HG03135 (cell line): ENCODE measurements around the gene ACP2.
A peak's percentile ranks its signal among the peaks of the same experiment; 100 is the strongest.

Experiments
- ATAC-seq: cut with Tn5 transposase; IDR thresholded peaks from one replicate; pipeline ENCODE4 v1.9.1; 2021; ENCODE audit warnings: mild to moderate bottlenecking, moderate library complexity; ENCODE audit not compliant: unreplicated experiment

Gene ACP2

DNA sequence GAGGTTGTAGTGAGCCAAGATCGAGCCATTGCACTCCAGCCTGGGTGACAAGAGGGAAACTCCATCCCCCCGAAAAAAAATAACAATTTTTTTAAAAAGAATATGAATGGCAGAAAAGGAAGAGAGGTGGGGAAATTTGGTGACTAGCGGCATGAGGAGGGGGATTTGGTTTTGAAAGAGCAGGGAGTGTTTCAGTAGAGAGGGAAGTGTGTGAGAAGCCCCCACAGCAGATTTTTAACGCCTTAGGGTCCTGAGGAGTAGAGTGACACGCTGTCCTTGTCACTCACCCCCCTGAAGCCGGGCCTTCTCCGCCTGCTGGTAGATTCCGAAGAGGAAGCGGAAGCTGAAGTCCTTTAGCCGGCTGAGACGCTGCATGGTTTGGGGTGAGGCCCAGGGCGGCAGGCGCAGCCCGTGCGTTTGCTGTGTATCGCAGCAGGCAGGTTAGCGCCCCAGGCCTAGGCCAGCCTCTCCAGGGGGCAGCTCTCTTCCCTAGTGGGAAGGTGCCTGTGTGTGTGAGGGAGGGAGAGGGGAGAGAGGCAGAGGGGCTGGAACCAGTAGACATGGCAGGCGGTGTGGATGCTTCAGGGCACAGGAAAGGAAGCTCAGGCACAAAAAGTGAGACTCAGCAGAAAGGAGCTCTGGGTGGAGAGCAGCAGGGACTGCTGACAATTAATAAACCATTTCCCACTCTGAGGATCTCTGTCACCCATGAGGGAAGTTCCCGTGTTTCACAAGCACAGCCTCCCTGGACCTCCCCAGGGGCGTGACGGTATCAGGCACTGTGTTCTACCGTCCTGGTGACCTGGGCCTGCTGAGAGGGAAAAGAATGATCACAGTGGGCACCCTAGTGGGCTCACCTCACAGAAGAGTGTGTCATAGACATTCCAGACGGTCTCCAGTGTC is 3.9 kb downstream of the ACP2 start:
- no peak for ATAC-seq

DNA sequence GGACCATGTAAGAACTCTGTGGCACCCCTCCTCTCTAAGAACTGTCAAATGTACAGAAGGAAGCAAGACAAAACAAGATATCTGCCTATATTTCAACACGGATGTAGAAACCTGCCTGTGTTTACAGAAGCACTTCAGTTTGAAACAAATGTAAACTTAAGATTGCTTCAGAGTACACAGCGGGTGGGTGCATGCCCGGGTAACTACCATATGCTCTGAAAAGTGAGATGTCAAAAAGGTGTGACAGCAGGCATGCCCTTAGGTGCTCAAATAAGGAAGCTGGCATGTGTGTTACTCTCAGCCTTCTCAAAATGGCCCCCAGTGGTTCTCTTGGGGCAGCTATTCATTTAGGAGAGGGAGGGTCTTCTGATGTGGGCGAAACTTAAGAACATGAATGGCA is 5.2 kb downstream of the ACP2 start:
- ATAC-seq, result no peak

DNA sequence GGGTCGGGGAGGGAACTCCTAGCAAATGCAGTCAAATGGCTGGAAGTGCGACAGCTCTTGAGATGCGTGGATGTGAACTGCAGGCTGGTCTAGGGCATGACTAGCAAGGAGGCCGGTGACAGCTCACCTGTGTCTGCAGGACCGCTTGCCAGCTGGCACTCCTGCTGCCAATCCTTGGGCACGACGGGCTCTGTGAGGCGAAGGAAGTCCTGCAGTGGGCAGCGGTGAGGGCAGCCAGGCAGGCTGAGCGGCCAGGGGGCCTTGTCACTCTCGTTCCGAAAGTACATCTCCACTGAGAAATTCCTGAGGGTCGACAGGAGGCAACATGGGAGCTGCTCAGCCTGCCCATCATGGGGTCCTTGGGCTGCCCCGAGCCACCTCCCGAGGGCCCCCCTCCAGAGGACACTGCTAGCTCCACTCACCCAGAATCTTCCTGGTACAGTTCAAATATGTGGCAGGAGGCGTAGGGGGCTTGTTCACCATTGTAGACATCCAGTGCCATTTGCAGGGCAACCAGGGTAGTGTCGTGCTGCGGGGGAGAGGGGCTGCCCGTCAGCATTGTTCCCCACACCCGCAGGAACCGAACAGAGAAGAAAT is 5.9 kb downstream of the ACP2 start:
- no peak for ATAC-seq

- no peak for ATAC-seq
These were observed 6.7 kb downstream of the ACP2 start for GRCh38 chr11:47241841-47242301.

DNA sequence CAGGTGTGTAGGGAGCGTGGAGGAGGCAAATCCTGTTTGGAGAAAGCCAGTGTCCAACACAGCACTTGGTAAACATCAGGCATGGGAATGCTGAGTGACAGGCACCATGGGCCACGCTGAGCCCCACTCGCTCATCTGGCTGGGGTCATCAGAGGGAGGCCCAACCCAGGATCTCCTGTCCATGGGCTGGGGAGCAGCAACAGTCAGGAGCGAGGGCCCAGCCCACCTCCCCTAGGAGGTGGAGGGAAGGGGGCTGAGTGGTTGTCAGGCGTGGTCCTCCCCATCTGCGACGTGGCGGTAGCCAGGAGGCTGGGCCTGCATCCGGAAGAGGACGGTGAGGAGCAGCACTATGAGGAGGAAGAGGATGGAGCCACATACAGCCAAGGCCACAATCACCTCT is 8.8 kb downstream of the ACP2 start:
- no peak for ATAC-seq

- no peak for ATAC-seq
These were observed 12.1 kb downstream of the ACP2 start for GRCh38 chr11:47236482-47236881.

- no peak for ATAC-seq
These were observed 13.5 kb downstream of the ACP2 start for GRCh38 chr11:47235163-47235562.

DNA sequence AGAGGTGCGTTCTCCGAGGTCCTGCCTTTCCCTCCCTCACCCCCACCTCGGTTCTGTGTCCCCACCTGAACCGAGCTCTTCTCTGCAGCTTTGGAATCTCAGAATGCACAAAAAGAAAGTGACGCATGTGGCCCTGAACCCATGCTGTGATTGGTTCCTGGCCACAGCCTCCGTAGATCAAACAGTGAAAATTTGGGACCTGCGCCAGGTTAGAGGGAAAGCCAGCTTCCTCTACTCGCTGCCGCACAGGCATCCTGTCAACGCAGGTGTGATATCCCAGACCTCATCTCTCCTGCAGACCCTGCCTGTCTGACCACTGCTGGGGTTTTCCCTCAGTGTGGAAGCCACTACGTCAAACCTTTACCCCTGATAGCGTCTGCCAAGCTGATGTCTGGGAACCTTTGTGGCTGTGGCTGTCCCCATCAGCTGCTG is 13.9 kb downstream of the ACP2 start:
- ATAC-seq, result no peak

DNA sequence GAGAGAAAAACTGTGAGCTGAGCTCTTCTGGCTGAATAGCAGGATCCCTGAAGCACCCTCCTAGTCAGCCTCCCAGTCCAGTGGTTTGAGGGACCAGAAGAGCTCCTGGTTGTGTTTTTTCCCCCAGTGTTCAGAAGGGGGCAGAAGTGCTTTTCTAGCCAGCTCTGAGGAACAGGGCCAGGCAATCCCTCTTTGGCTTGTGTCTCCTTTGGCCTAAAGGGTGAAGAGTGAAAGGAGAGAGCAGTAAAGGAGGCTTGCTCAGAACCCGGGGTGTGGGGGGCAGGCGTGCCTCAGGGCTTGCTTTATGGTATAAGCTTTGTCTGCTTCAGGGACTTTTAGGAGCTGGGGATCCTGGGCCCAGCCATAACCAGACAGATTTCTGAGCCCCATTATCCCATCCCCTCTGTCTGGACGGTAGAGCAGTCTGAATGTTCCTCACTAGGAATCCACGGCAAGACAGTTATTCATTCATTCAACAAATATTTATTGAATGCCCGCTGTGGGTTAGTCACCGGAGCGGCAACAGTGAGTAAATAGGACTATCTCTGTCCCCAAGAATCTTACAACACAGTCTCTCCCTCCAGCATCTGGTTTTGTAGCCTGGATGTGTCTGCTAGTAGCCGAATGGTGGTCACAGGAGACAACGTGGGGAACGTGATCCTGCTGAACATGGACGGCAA is 14.5 kb downstream of the ACP2 start:
- no peak for ATAC-seq

GRCh38 chr11:47233051-47233450 is 15.6 kb downstream of the ACP2 start:
- ATAC-seq, result no peak

DNA sequence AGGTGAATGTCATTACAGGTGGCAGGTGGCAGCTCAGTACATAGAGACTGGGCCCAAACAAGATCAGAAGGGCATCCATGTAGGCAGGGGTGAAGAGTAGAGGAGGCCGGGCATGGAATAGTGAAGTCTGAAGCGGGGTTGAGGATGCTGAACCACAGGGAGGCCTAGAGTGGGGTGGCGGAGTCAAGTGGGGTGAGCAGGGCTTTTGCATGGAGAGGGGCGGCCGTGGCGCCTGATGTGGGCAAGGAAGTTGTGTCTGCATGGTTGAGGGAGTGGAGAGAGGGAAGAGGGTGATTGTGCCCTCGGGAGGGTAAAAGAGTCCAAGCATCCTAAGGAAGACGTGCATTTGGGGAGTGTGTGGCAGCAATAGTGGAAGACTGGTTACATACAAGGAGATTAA is 19.5 kb downstream of the ACP2 start:
- no peak for ATAC-seq

GRCh38 chr11:47225552-47226400 is 22.8 kb downstream of the ACP2 start:
- ATAC-seq, result peak; percentile 73

GRCh38 chr11:47222696-47223095 is 25.9 kb downstream of the ACP2 start:
- no peak for ATAC-seq

- ATAC-seq, result no peak
These were observed 28.2 kb downstream of the ACP2 start for GRCh38 chr11:47220401-47220821.

- no peak for ATAC-seq
These were observed 32.4 kb downstream of the ACP2 start for GRCh38 chr11:47216121-47216798.

DNA sequence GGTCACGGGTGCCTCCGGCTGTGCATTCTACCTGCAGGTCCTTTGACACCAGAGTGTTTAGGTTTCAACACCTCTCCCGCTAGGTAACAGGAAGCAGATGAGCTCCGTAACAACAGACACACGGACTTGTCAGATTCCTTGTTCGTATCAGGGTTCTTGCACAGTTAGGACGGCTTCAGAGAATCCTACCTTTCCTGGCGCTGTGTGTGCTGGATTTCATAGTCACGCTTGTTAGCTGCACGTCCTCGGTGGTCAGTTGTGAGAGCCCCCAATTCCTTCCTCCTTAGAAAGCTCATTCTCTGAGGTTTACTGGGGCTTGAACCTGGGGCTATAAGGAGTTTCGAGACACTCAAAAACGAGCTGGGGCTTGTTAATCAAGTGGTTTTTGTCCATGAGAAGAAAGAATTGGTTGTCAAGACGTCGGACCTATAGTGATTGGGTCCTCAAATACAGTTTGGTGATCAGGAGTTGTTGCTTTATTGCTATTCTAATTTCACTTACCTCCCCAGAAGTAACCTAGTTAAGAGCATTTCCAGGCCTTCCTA is 33.2 kb downstream of the ACP2 start:
- ATAC-seq, result no peak

- ATAC-seq, result peak; percentile 58
These were observed 34.6 kb downstream of the ACP2 start for GRCh38 chr11:47213950-47214565.

DNA sequence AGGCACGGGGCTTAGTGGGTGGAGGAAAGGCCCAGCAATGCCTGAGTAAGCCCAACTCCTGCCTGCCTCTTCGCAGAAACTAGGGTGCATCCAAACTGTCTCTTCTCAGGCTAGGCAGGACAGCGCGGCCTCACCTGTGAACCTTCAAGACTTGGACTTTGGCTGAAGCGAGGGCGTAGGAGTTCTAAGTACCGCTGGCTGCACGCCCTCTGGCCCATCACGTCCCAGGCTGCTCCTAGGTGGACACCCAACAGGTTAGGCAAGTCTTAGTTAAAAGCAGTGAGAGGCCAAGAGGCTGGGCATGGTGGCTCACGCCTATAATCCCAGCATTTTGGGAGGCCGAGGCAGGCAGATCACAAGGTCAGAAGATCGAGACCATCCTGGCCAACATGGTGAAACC is 35.7 kb downstream of the ACP2 start:
- ATAC-seq, result no peak

GRCh38 chr11:47208628-47209027 is 40.0 kb downstream of the ACP2 start:
- ATAC-seq, result no peak
